ENCODE measurements around the gene IFNG-AS1.

DNA sequence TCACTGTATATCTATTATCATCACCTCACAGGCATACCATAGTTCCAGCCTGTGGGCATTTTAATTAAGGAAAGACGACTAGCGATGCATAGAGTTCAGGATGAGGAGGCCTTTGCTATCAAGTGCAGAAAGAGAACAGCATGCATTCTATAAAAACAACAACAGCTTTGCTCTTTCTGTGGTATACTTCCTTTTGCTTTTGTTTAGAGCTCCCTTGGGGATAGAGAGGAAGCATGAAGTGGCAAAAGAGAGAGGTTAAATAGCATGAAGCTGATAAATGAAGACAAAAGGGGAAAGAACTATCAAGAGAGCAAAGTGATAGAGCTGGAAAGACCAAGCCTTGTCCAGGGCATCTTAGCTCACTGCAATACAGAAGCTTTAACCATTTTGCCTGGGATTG is 23.5 kb downstream of the IFNG-AS1 start:
- TF ChIP-seq, protein P1, sequence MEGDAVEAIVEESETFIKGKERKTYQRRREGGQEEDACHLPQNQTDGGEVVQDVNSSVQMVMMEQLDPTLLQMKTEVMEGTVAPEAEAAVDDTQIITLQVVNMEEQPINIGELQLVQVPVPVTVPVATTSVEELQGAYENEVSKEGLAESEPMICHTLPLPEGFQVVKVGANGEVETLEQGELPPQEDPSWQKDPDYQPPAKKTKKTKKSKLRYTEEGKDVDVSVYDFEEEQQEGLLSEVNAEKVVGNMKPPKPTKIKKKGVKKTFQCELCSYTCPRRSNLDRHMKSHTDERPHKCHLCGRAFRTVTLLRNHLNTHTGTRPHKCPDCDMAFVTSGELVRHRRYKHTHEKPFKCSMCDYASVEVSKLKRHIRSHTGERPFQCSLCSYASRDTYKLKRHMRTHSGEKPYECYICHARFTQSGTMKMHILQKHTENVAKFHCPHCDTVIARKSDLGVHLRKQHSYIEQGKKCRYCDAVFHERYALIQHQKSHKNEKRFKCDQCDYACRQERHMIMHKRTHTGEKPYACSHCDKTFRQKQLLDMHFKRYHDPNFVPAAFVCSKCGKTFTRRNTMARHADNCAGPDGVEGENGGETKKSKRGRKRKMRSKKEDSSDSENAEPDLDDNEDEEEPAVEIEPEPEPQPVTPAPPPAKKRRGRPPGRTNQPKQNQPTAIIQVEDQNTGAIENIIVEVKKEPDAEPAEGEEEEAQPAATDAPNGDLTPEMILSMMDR (IDR thresholded peaks at IDR 0.05), result no peak
- TF ChIP-seq EP300 (IDR thresholded peaks at IDR 0.05), result no peak

Data from gastroesophageal sphincter (tissue), 3 donors.